Liver (tissue), 9 donors: ENCODE measurements around the gene ERBB4. TPM values are rescaled to one million over a fixed set of nuclear protein-coding genes. Genes with fewer than 3 reads are reported as not detected.

ENCODE experiments used
- DNase-seq: peaks from one replicate; pipeline ENCODE4 v3.0.0-alpha.2; 2017; ENCODE audit warnings: low spot score
- H3K27ac ChIP-seq, 2 donors: one replicate each; pipeline ENCODE4 v1.7.0; 2013; ENCODE audit warnings: inconsistent platforms in 2 of 2, low read length in 2 of 2, control low read depth in 1 of 2, low read depth in 1 of 2, mild to moderate bottlenecking in 1 of 2
- H3K27me3 ChIP-seq, 4 donors: one replicate each; pipeline versions ENCODE4 v1.6.1 to v1.7.0; 2013; ENCODE audit warnings: low read length in 3 of 4, inconsistent platforms in 1 of 4, mild to moderate bottlenecking in 1 of 4, moderate library complexity in 1 of 4; ENCODE audit not compliant: control insufficient read depth in 4 of 4, insufficient read depth in 4 of 4
- H3K36me3 ChIP-seq, 4 donors: one replicate each; pipeline versions ENCODE4 v1.6.1 to v1.7.0; 2013; ENCODE audit warnings: low read length in 3 of 4, mild to moderate bottlenecking in 3 of 4, low read depth in 1 of 4, moderate library complexity in 1 of 4; ENCODE audit not compliant: control insufficient read depth in 4 of 4, insufficient read depth in 3 of 4
- H3K4me1 ChIP-seq, 4 donors: one replicate each; pipeline versions ENCODE4 v1.6.1 to v1.7.0; 2013; ENCODE audit warnings: low read length in 3 of 4, mild to moderate bottlenecking in 3 of 4, moderate library complexity in 1 of 4; ENCODE audit not compliant: control insufficient read depth in 4 of 4, insufficient read depth in 4 of 4
- H3K4me3 ChIP-seq, 3 donors: one replicate each; pipeline versions ENCODE4 v1.6.1 to v1.7.0; 2013; ENCODE audit warnings: low read length in 3 of 3, control low read depth in 1 of 3, low read depth in 1 of 3, mild to moderate bottlenecking in 1 of 3
- H3K9ac ChIP-seq, 2 donors: one replicate each; pipeline ENCODE4 v1.7.0; 2013; ENCODE audit warnings: low read length in 2 of 2, mild to moderate bottlenecking in 2 of 2, moderate library complexity in 2 of 2, control low read depth in 1 of 2, low read depth in 1 of 2
- H3K9me3 ChIP-seq, 4 donors: one replicate each; pipeline versions ENCODE4 v1.6.1 to v1.7.0; 2013; ENCODE audit warnings: low read length in 3 of 4; ENCODE audit not compliant: control insufficient read depth in 4 of 4
- ATF3 ChIP-seq: IDR thresholded peaks from 2 replicates; pipeline ENCODE4 v1.6.1; 2016; ENCODE audit warnings: antibody characterized with exemption
- CTCF ChIP-seq: fragments of 150-350 bp; IDR thresholded peaks from 2 replicates; pipeline ENCODE4 v1.5.1; 2017; ENCODE audit warnings: improper control_type of control experiment, low read depth, low read length; ENCODE audit not compliant: missing input control
- EGR1 ChIP-seq, 2 donors: IDR thresholded peaks; 2 replicates each; pipeline ENCODE4 v1.6.1; 2016 to 2018; ENCODE audit warnings: antibody characterized with exemption in 2 of 2, low read depth in 2 of 2
- FOXA1 ChIP-seq: IDR thresholded peaks from 2 replicates; pipeline ENCODE4 v1.6.1; 2016; ENCODE audit warnings: antibody characterized with exemption
- FOXA2 ChIP-seq: IDR thresholded peaks from 2 replicates; pipeline ENCODE4 v1.6.1; 2016; ENCODE audit warnings: antibody characterized with exemption
- GABPA ChIP-seq, 2 donors: IDR thresholded peaks in 1 of 2; conservative IDR thresholded peaks in 1 of 2; 2 replicates each; pipeline ENCODE4 v1.6.1; 2016; ENCODE audit warnings: antibody characterized with exemption in 2 of 2, mild to moderate bottlenecking in 1 of 2, moderate library complexity in 1 of 2
- HNF4A ChIP-seq, 2 donors: conservative IDR thresholded peaks; 2 replicates each; pipeline ENCODE4 v1.6.1; 2016; ENCODE audit warnings: antibody characterized with exemption in 2 of 2, mild to moderate bottlenecking in 2 of 2
- HNF4G ChIP-seq: IDR thresholded peaks from 2 replicates; pipeline ENCODE4 v1.6.1; 2016; ENCODE audit warnings: antibody characterized with exemption
- JUND ChIP-seq, 2 donors: IDR thresholded peaks; 2 replicates each; pipeline ENCODE4 v1.6.1; 2016; ENCODE audit warnings: antibody characterized with exemption in 2 of 2
- MAX ChIP-seq: IDR thresholded peaks from 2 replicates; pipeline ENCODE4 v1.6.1; 2016; ENCODE audit warnings: antibody characterized with exemption
- NR2F2 ChIP-seq: IDR thresholded peaks from 2 replicates; pipeline ENCODE4 v1.6.1; 2016; ENCODE audit warnings: antibody characterized with exemption
- RAD21 ChIP-seq, 2 donors: IDR thresholded peaks; 2 replicates each; pipeline ENCODE4 v1.6.1; 2016; ENCODE audit warnings: antibody characterized with exemption in 2 of 2, mild to moderate bottlenecking in 2 of 2
- REST ChIP-seq: IDR thresholded peaks from 2 replicates; pipeline ENCODE4 v1.6.1; 2016; ENCODE audit warnings: antibody characterized with exemption, mild to moderate bottlenecking
- RXRA ChIP-seq, 2 donors: IDR thresholded peaks; 2 replicates each; pipeline ENCODE4 v1.6.1; 2017 to 2018; ENCODE audit warnings: antibody characterized with exemption in 2 of 2, mild to moderate bottlenecking in 1 of 2
- SP1 ChIP-seq: IDR thresholded peaks from 2 replicates; pipeline ENCODE4 v1.6.1; 2018; ENCODE audit warnings: antibody characterized with exemption, mild to moderate bottlenecking
- TAF1 ChIP-seq: conservative IDR thresholded peaks from 2 replicates; pipeline ENCODE4 v1.6.1; 2016; ENCODE audit warnings: antibody characterized with exemption, mild to moderate bottlenecking
- YY1 ChIP-seq: IDR thresholded peaks from 2 replicates; pipeline ENCODE4 v1.6.1; 2016; ENCODE audit warnings: antibody characterized with exemption, mild to moderate bottlenecking
- ZBTB33 ChIP-seq: IDR thresholded peaks from 2 replicates; pipeline ENCODE4 v1.6.1; 2016; ENCODE audit warnings: antibody characterized with exemption
- WGBS: extraction: QIAGEN DNeasy Blood & Tissue Kit; methylation state at CpG from one replicate; pipeline ENCODE4 v1.1.7; 2013; 5-methylcytosine and 5-hydroxymethylcytosine counted together
- polyA plus RNA-seq, 2 donors: library from polyadenylated mRNA; stranded (reverse) in 1 of 2; unstranded in 1 of 2; fragments of 200-250 nt in 1 of 2; fragments of >200 nt in 1 of 2; fragmentation: Nextera tagmentation in 1 of 2; extraction: Ambion mirVana in 1 of 2; gene quantifications; one replicate each; pipeline versions ENCODE4 v1.2.1 to v1.2.3, GENCODE V29; 2013 to 2015
- total RNA-seq, 2 donors: library from RNA; depleted of rRNA; stranded (reverse); fragments of >200 nt; gene quantifications; one replicate each; pipeline ENCODE4 v1.2.3, GENCODE V29; 2014
- donor health status: healthy.
- donor health status: healthy.
- donor health status: healthy.
- donor health status: healthy.
- donor health status: healthy.

Gene ERBB4
- total and polyA plus RNA-seq, 4 donors = 0.03 to 0.42 TPM; not detected in 2

- no peak overlapping the region for H3K4me3 ChIP-seq
- WGBS = 47% methylated on average over 2 of the region's 2 CpGs
- H3K9ac ChIP-seq = no peak overlapping the region
- H3K9me3 ChIP-seq = no peaks in the 10 kb centered on the region
- no peaks in the 10 kb centered on the region for H3K4me1 ChIP-seq
- TF ChIP-seq FOXA1 (no peak), MAX (no peak)
- DNase-seq = no peak
- H3K27ac ChIP-seq = no peak overlapping the region
- no peaks in the 10 kb centered on the region for H3K27me3 ChIP-seq
- no peaks in the 10 kb centered on the region for H3K36me3 ChIP-seq
These were observed 1112.4 kb downstream of the ERBB4 start for GRCh38 chr2:211426240-211426639.

GRCh38 chr2:211423018-211423417 lies 1115.6 kb downstream of the ERBB4 start:
- no peaks in the 10 kb centered on the region for H3K9me3 ChIP-seq
- TF ChIP-seq GABPA (IDR thresholded peaks at IDR 0.05 in 1 of 2, conservative IDR thresholded peaks at IDR 0.05 in 1 of 2) (no peak), YY1 (no peak), FOXA1 (no peak), CTCF (no peak), EGR1 (IDR thresholded peaks at IDR 0.05; ENCODE audit: low read depth in 2 of 2) (no peak), MAX (no peak), HNF4G (no peak), NR2F2 (no peak), SP1 (no peak), FOXA2 (no peak), JUND (IDR thresholded peaks at IDR 0.05) (no peak), REST (no peak), TAF1 (no peak), ATF3 (no peak), RAD21 (IDR thresholded peaks at IDR 0.05) (no peak), ZBTB33 (no peak), HNF4A (conservative IDR thresholded peaks at IDR 0.05) (no peak), RXRA (IDR thresholded peaks at IDR 0.05) (no peak)
- no peak for DNase-seq
- H3K27me3 ChIP-seq = no peaks in the 10 kb centered on the region
- H3K4me1 ChIP-seq = no peaks in the 10 kb centered on the region
- no peak overlapping the region for H3K27ac ChIP-seq
- H3K4me3 ChIP-seq = no peak overlapping the region
- no peaks in the 10 kb centered on the region for H3K36me3 ChIP-seq
- no peak overlapping the region for H3K9ac ChIP-seq
- 59% methylated on average over 2 of the region's 2 CpGs for WGBS
